ENCODE measurements around the gene MAD1L1.
A peak's percentile ranks its signal among the peaks of the same experiment; 100 is the strongest.

Gene MAD1L1

GRCh38 chr7:1895664-1896515 is 336.9 kb downstream of the MAD1L1 start:
- Histone ChIP-seq H3K36me3 (ENCODE audit: low read depth) (no peaks in the 10 kb centered on the region), H3K27ac (ENCODE audit: poor library complexity, severe bottlenecking) (no peak overlapping the region), H3K4me1 (ENCODE audit: insufficient read depth, poor library complexity, severe bottlenecking) (no peaks in the 10 kb centered on the region), H3K9me3 (ENCODE audit: severe bottlenecking) (no peaks in the 10 kb centered on the region), H3K27me3 (ENCODE audit: insufficient read depth, poor library complexity, severe bottlenecking) (no peaks in the 10 kb centered on the region), H3K4me3 (ENCODE audit: severe bottlenecking) (no peak overlapping the region)
- DNase-seq (ENCODE audit: low spot score) (peak; percentile 56), ATAC-seq (ENCODE audit: low read depth) (no peak)
- TF ChIP-seq CTCF (IDR thresholded peaks at IDR 0.05; ENCODE audit: poor library complexity, severe bottlenecking), result no peak

- peak; percentile 50 for DNase-seq (ENCODE audit: low spot score)
- Histone ChIP-seq H3K27ac (ENCODE audit: poor library complexity, severe bottlenecking) (no peak overlapping the region), H3K4me3 (ENCODE audit: severe bottlenecking) (no peak overlapping the region), H3K27me3 (ENCODE audit: insufficient read depth, poor library complexity, severe bottlenecking) (no peaks in the 10 kb centered on the region), H3K9me3 (ENCODE audit: severe bottlenecking) (no peaks in the 10 kb centered on the region), H3K4me1 (ENCODE audit: insufficient read depth, poor library complexity, severe bottlenecking) (no peaks in the 10 kb centered on the region), H3K36me3 (ENCODE audit: low read depth) (no peaks in the 10 kb centered on the region)
- no peak for ATAC-seq (ENCODE audit: low read depth)
- TF ChIP-seq CTCF (IDR thresholded peaks at IDR 0.05; ENCODE audit: poor library complexity, severe bottlenecking), result no peak
Measured at GRCh38 chr7:1894906-1895663, 337.7 kb downstream of the MAD1L1 start.

- DNase-seq (ENCODE audit: low spot score), result no peak
- H3K4me1 ChIP-seq (ENCODE audit: insufficient read depth, poor library complexity, severe bottlenecking), result no peaks in the 10 kb centered on the region
- no peak overlapping the region for H3K4me3 ChIP-seq (ENCODE audit: severe bottlenecking)
- no peak for ATAC-seq (ENCODE audit: low read depth)
- no peaks in the 10 kb centered on the region for H3K9me3 ChIP-seq (ENCODE audit: severe bottlenecking)
- no peaks in the 10 kb centered on the region for H3K36me3 ChIP-seq (ENCODE audit: low read depth)
- H3K27ac ChIP-seq (ENCODE audit: poor library complexity, severe bottlenecking), result no peak overlapping the region
- no peak for TF ChIP-seq CTCF (IDR thresholded peaks at IDR 0.05; ENCODE audit: poor library complexity, severe bottlenecking)
- H3K27me3 ChIP-seq (ENCODE audit: insufficient read depth, poor library complexity, severe bottlenecking), result no peaks in the 10 kb centered on the region
Measured at GRCh38 chr7:1894313-1894900, 338.3 kb downstream of the MAD1L1 start.

- Histone ChIP-seq H3K36me3 (ENCODE audit: low read depth) (no peaks in the 10 kb centered on the region), H3K9me3 (ENCODE audit: severe bottlenecking) (no peaks in the 10 kb centered on the region), H3K27me3 (ENCODE audit: insufficient read depth, poor library complexity, severe bottlenecking) (no peaks in the 10 kb centered on the region), H3K4me3 (ENCODE audit: severe bottlenecking) (no peak overlapping the region), H3K27ac (ENCODE audit: poor library complexity, severe bottlenecking) (no peak overlapping the region), H3K4me1 (ENCODE audit: insufficient read depth, poor library complexity, severe bottlenecking) (no peaks in the 10 kb centered on the region)
- TF ChIP-seq CTCF (IDR thresholded peaks at IDR 0.05; ENCODE audit: poor library complexity, severe bottlenecking), result no peak
- peak; percentile 49 for DNase-seq (ENCODE audit: low spot score)
- no peak for ATAC-seq (ENCODE audit: low read depth)
Measured at GRCh38 chr7:1893451-1893850, 339.3 kb downstream of the MAD1L1 start.

Measured in RWPE2 (cell line).